NCI-H1694 treated with DMSO at 0.1 percent for 48 hours (cell line): ENCODE data around the gene PTAFR.

ENCODE experiments used
- DNase-seq: peaks from one replicate; lab custom pipeline; 2025; lab: John Stamatoyannopoulos, UW

PTAFR gene

GRCh38 chr1:28118640-28119307 lies 57.7 kb downstream of the PTAFR start:
- DNase-seq: no peak

GRCh38 chr1:28115267-28115666 lies 61.2 kb downstream of the PTAFR start:
- no peak for DNase-seq

- DNase-seq: no peak
These were observed 61.6 kb downstream of the PTAFR start for GRCh38 chr1:28114844-28115243.

GRCh38 chr1:28113242-28113572 lies 63.3 kb downstream of the PTAFR start:
- DNase-seq: no peak

- DNase-seq: no peak
These were observed 63.9 kb downstream of the PTAFR start for GRCh38 chr1:28112388-28113241.

- no peak for DNase-seq
These were observed 65.3 kb downstream of the PTAFR start for GRCh38 chr1:28111157-28111556.

- DNase-seq: no peak
These were observed 65.9 kb downstream of the PTAFR start for GRCh38 chr1:28110555-28110954.

- DNase-seq: no peak
These were observed 66.9 kb downstream of the PTAFR start for GRCh38 chr1:28109639-28110038.

- DNase-seq: no peak
These were observed 68.5 kb downstream of the PTAFR start for GRCh38 chr1:28108001-28108400.

- no peak for DNase-seq
These were observed 71.5 kb downstream of the PTAFR start for GRCh38 chr1:28104866-28105467.

- no peak for DNase-seq
These were observed 74.3 kb downstream of the PTAFR start for GRCh38 chr1:28102189-28102588.

GRCh38 chr1:28099050-28099769 lies 77.3 kb downstream of the PTAFR start:
- no peak for DNase-seq
